GM18505 (cell line): ENCODE measurements around the gene SASH1.
"Not testable (repeated sequence)": the region's sequence is repeated elsewhere in the genome, so short reads cannot be mapped to it uniquely, and the experiment has no call there.

Experiments
- ATAC-seq: cut with Tn5 transposase; IDR thresholded peaks from one replicate; pipeline ENCODE4 v1.9.1; 2021; ENCODE audit not compliant: unreplicated experiment
- POLR2A ChIP-seq: IDR thresholded peaks from 4 replicates; pipeline ENCODE4 v1.6.1; 2011; ENCODE audit warnings: borderline replicate concordance; ENCODE audit not compliant: insufficient read depth, insufficient read length; ENCODE audit errors: extremely low read depth

Gene SASH1

GRCh38 chr6:148342100-148342349 lies 613 bp upstream of the SASH1 start:
- no peak for TF ChIP-seq POLR2A
- no peak for ATAC-seq

DNA sequence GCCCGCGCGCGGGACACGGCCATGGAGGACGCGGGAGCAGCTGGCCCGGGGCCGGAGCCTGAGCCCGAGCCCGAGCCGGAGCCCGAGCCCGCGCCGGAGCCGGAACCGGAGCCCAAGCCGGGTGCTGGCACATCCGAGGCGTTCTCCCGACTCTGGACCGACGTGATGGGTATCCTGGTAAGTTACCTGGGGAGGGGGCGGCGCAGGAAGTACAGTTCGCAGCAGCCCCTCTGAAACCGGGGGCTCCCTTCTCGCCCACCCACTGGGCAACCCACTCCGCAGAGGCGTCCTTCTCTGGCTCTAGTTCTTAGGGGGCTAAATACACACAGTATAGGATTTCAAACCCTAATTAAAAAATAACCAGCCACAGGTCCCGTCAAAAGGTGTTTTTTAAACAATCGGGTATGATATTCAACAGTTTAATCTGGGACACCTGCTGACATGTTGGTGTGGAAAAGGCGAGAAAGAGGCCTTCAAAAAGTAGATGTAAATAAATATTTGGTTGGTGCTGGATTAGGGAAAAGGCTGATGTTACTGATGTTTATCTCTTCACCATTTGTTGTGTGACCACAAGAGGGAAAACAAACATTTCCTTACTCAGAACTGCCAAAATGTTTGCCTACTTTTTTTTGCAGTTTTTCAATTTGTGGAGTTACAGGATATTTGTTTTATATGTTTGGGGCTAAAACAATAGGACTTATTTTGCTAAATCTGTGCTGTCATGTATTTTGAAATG lies 577 bp downstream of the SASH1 start:
- TF ChIP-seq POLR2A = no peak
- no peak for ATAC-seq

DNA sequence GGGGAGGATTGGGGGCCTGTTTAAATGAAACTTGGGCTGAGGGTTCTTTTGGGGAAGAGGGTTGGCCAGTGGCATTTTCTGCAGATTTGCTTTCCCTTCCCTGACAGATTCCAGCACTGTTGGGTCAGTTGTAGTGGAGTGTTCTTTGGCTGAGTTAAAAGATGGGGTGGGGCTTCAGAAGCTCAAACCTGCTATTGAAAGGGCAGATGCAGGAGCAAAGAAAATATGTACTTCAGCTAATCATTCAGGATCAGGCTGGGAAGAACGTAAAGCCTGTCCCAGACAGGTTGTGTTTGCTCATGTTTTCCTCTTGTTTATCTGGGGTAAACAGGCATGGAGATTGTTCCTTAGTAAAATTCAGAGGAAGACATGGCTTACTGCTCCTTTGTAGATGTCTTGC lies 2.5 kb downstream of the SASH1 start:
- ATAC-seq = no peak
- no peak for TF ChIP-seq POLR2A

- ATAC-seq = no peak
- no peak for TF ChIP-seq POLR2A
Measured at GRCh38 chr6:148345578-148345977, 2.9 kb downstream of the SASH1 start.

DNA sequence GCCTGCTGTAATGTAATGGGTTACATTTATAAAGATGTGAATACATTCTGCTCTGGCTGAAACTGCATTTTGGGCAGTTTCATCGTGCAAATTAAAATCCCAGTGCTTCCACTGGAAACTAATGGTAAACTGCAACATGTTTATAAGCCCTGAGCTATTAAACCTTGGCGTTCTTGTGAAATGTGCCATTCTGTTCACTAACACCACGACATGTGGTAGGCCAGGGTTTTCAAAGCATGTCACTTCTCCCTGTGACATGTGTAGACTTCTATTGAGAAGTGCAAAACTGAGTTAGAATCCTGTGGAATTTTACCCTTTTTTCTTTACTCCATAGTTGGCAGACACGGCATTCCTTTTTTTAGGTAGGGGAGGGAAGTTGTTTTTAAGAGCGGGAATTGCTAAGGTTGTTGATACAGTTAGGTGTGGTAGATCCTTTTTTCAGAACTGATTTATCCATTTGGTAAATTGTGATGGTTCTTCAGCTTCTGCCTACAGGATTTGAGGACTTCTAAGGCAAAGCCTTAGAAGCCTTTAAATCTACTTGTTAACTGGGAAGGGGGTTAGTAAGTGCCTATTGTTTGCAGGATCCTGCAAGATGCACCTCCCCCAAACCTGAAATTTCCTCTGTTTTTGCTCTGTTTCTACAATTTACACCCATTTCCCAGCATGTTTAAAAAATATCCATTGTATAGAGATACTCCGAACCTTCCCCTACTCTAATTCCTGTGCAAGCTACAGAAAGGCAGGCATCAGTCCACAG lies 4.2 kb downstream of the SASH1 start:
- no peak for ATAC-seq

GRCh38 chr6:148347441-148348054 lies 4.9 kb downstream of the SASH1 start:
- no peak for TF ChIP-seq POLR2A
- ATAC-seq = no peak

More for the DNA sequence above, 4.2 kb downstream of the SASH1 start:
- TF ChIP-seq POLR2A = no peak

GRCh38 chr6:148348335-148348734 lies 5.7 kb downstream of the SASH1 start:
- no peak for ATAC-seq

GRCh38 chr6:148348778-148349177 lies 6.1 kb downstream of the SASH1 start:
- TF ChIP-seq POLR2A = no peak
- ATAC-seq = no peak

More at GRCh38 chr6:148348335-148348734, 5.7 kb downstream of the SASH1 start:
- no peak for TF ChIP-seq POLR2A

DNA sequence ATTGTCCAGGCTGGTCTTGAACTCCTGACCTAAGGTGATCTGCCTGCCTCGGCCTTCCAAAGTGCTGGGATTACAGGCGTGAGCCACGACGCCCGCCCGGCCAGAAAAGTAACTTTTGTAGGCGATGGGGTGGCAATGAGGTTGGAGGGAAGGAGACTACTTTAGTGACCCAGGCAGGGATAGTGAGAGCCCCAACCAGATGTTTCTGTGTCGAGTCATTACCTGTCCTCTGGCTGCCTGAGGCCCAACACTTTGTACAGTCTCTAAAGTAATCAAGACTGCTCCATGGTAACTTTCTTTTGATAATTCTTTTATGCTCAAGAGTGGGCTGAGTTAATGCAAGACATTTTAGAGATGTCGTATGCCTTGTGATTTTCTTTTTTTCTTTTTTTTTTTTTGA lies 6.8 kb downstream of the SASH1 start:
- no peak for TF ChIP-seq POLR2A
- no peak for ATAC-seq

GRCh38 chr6:148351309-148351708 lies 8.7 kb downstream of the SASH1 start:
- TF ChIP-seq POLR2A = no peak
- no peak for ATAC-seq

DNA sequence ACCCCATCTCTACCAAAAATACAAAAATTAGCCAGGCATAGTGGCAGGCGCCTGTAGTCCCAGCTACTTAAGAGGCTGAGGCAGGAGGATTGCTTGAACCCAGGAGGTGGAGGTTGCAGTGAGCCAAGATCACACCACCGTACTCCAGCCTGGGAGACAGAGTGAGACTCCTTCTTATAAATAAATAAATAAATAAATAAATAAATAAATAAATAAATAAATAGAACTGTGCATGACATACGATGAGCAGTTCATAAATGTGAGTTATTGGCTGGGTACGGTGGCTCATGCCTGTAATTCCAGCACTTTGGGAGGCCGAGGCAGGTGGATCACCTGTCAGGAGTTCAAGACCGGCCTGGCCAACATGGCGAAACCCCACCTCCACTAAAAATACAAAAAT lies 9.8 kb downstream of the SASH1 start:
- ATAC-seq = not testable (repeated sequence)

DNA sequence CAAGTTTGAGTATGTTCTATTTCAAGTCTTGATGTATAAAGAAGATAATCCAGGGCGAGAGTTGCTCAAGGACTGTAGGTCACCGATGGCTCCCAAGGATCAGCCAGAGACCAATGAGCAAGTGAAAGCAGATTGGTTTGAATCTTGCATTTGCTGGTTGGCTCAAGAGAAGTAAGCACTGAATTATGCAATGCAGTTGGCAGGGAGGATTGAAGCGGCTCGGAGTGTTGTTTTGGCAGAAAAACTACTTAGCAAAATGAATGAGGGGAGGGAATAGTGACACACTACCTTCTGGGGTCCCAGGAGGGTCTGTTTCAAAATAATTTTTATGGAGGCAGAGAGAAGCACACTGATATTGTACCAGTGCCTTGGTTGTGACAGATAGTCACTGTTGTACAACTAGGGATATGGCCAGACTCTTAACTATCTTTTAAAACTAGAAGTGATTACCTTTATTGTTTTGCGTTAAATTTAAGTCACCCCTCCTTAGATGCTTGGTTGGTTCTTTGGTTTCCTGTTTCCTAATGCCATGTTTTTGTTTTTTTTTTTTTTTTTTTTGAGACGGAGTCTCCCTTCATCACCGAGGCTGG lies 15.7 kb downstream of the SASH1 start:
- no peak for ATAC-seq
- no peak for TF ChIP-seq POLR2A

GRCh38 chr6:148359228-148359627 lies 16.6 kb downstream of the SASH1 start:
- TF ChIP-seq POLR2A = no peak
- ATAC-seq = no peak
